H1 (cell line): Measurements from ENCODE around the gene CRTAP. TPM values are rescaled to one million over a fixed set of nuclear protein-coding genes. Genes with fewer than 3 reads are reported as not detected.

ENCODE experiments used
- HDAC2 ChIP-seq, 2 experiments: fragments of 300-600 bp in 1 of 2; sonication (generic) in 1 of 2; IDR thresholded peaks; 2 replicates each; pipeline ENCODE4 v1.6.1; 2011 to 2012; ENCODE audit warnings: low read depth in 2 of 2, low read length in 2 of 2, mild to moderate bottlenecking in 2 of 2, moderate library complexity in 2 of 2, borderline replicate concordance in 1 of 2, inconsistent platforms in 1 of 2
- KDM5A ChIP-seq: fragments of 200-600 bp; IDR thresholded peaks from 2 replicates; pipeline ENCODE4 v1.7.1; 2012; ENCODE audit warnings: mild to moderate bottlenecking, low read length, inconsistent platforms, mixed read lengths
- RFX5 ChIP-seq: IDR thresholded peaks from 2 replicates; pipeline ENCODE4 v1.6.1; 2011; ENCODE audit warnings: low read depth, low read length, improper control_type of control experiment, borderline replicate concordance
- SP1 ChIP-seq: IDR thresholded peaks from 2 replicates; pipeline ENCODE4 v1.6.1; 2011; ENCODE audit warnings: low read depth, low read length
- TAF1 ChIP-seq: IDR thresholded peaks from 2 replicates; pipeline ENCODE4 v1.6.1; 2011; ENCODE audit warnings: mild to moderate bottlenecking, low read depth, low read length
- polyA plus RNA-seq, 7 experiments: library from polyadenylated mRNA; depleted of rRNA in 3 of 7; stranded (reverse) in 5 of 7; unstranded in 2 of 7; fragments of >200 nt in 5 of 7; fragments of 200-250 nt in 2 of 7; gene quantifications; 1 replicate in 5 of 7; 2 replicates in 1 of 7; 4 replicates in 1 of 7; pipeline versions ENCODE4 v1.2.1 to v1.2.3, GENCODE V29; 2011 to 2013; ENCODE audit warnings: missing spikeins in 2 of 7, mixed read lengths in 2 of 7
- total RNA-seq: library from RNA; stranded (reverse); fragmentation: NEBNext Ultra II Directional; extraction: Animal tissue kit (Norgen Biotek cat#: 25700); gene quantifications from 2 replicates; pipeline ENCODE4 v1.2.1, GENCODE V29; 2021
- TF ChIP-seq, protein P1 (sequence below): fragments of 300-600 bp; sonication (generic); IDR thresholded peaks from 2 replicates; pipeline ENCODE4 v1.7.1; 2012; ENCODE audit warnings: low read length, moderate library complexity, mild to moderate bottlenecking, inconsistent platforms; ENCODE audit not compliant: insufficient replicate concordance
- TF ChIP-seq, protein P2 (sequence below): IDR thresholded peaks from 2 replicates; pipeline ENCODE4 v1.6.1; 2012; ENCODE audit warnings: inconsistent platforms
- TF ChIP-seq, protein P3 (sequence below): IDR thresholded peaks from 2 replicates; pipeline ENCODE4 v1.6.1; 2012; ENCODE audit warnings: inconsistent platforms

CRTAP gene
- total and polyA plus RNA-seq, 2 of the 8 experiments (the other 6 are each of a cell fraction or from before 2014, with no cell fraction given) = 159 to 188 TPM

DNA sequence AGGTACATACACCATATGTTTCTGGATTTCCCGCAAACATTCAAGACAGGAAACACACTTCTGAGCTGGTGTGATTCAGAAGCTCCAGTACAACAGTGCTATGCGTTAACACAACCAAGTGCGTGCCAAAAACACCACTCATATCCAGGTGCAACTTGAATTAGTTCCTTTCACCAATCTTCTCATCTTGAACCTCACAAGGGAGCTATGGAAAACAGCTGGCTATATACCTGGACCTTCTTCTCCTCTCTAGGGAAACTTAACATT is 73.5 kb downstream of the CRTAP start (continued):
- TF ChIP-seq, protein P1, sequence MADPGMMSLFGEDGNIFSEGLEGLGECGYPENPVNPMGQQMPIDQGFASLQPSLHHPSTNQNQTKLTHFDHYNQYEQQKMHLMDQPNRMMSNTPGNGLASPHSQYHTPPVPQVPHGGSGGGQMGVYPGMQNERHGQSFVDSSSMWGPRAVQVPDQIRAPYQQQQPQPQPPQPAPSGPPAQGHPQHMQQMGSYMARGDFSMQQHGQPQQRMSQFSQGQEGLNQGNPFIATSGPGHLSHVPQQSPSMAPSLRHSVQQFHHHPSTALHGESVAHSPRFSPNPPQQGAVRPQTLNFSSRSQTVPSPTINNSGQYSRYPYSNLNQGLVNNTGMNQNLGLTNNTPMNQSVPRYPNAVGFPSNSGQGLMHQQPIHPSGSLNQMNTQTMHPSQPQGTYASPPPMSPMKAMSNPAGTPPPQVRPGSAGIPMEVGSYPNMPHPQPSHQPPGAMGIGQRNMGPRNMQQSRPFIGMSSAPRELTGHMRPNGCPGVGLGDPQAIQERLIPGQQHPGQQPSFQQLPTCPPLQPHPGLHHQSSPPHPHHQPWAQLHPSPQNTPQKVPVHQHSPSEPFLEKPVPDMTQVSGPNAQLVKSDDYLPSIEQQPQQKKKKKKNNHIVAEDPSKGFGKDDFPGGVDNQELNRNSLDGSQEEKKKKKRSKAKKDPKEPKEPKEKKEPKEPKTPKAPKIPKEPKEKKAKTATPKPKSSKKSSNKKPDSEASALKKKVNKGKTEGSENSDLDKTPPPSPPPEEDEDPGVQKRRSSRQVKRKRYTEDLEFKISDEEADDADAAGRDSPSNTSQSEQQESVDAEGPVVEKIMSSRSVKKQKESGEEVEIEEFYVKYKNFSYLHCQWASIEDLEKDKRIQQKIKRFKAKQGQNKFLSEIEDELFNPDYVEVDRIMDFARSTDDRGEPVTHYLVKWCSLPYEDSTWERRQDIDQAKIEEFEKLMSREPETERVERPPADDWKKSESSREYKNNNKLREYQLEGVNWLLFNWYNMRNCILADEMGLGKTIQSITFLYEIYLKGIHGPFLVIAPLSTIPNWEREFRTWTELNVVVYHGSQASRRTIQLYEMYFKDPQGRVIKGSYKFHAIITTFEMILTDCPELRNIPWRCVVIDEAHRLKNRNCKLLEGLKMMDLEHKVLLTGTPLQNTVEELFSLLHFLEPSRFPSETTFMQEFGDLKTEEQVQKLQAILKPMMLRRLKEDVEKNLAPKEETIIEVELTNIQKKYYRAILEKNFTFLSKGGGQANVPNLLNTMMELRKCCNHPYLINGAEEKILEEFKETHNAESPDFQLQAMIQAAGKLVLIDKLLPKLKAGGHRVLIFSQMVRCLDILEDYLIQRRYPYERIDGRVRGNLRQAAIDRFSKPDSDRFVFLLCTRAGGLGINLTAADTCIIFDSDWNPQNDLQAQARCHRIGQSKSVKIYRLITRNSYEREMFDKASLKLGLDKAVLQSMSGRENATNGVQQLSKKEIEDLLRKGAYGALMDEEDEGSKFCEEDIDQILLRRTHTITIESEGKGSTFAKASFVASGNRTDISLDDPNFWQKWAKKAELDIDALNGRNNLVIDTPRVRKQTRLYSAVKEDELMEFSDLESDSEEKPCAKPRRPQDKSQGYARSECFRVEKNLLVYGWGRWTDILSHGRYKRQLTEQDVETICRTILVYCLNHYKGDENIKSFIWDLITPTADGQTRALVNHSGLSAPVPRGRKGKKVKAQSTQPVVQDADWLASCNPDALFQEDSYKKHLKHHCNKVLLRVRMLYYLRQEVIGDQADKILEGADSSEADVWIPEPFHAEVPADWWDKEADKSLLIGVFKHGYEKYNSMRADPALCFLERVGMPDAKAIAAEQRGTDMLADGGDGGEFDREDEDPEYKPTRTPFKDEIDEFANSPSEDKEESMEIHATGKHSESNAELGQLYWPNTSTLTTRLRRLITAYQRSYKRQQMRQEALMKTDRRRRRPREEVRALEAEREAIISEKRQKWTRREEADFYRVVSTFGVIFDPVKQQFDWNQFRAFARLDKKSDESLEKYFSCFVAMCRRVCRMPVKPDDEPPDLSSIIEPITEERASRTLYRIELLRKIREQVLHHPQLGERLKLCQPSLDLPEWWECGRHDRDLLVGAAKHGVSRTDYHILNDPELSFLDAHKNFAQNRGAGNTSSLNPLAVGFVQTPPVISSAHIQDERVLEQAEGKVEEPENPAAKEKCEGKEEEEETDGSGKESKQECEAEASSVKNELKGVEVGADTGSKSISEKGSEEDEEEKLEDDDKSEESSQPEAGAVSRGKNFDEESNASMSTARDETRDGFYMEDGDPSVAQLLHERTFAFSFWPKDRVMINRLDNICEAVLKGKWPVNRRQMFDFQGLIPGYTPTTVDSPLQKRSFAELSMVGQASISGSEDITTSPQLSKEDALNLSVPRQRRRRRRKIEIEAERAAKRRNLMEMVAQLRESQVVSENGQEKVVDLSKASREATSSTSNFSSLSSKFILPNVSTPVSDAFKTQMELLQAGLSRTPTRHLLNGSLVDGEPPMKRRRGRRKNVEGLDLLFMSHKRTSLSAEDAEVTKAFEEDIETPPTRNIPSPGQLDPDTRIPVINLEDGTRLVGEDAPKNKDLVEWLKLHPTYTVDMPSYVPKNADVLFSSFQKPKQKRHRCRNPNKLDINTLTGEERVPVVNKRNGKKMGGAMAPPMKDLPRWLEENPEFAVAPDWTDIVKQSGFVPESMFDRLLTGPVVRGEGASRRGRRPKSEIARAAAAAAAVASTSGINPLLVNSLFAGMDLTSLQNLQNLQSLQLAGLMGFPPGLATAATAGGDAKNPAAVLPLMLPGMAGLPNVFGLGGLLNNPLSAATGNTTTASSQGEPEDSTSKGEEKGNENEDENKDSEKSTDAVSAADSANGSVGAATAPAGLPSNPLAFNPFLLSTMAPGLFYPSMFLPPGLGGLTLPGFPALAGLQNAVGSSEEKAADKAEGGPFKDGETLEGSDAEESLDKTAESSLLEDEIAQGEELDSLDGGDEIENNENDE = no peak
- TF ChIP-seq KDM5A (no peak), HDAC2 (IDR thresholded peaks at IDR 0.05; ENCODE audit: borderline replicate concordance in 1 of 2, low read depth in 2 of 2, low read length in 2 of 2) (no peak), SP1 (no peak), TAF1 (no peak), RFX5 (no peak)
- TF ChIP-seq, protein P2, sequence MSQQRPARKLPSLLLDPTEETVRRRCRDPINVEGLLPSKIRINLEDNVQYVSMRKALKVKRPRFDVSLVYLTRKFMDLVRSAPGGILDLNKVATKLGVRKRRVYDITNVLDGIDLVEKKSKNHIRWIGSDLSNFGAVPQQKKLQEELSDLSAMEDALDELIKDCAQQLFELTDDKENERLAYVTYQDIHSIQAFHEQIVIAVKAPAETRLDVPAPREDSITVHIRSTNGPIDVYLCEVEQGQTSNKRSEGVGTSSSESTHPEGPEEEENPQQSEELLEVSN = no peak
- TF ChIP-seq, protein P3, sequence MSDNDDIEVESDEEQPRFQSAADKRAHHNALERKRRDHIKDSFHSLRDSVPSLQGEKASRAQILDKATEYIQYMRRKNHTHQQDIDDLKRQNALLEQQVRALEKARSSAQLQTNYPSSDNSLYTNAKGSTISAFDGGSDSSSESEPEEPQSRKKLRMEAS = no peak
